GM10847 (cell line): ENCODE measurements around the gene NUDT16.

Source experiments
- POLR2A ChIP-seq: IDR thresholded peaks from 2 replicates; pipeline ENCODE4 v1.6.1; 2011; ENCODE audit not compliant: insufficient read length; ENCODE audit errors: extremely low read depth

Gene NUDT16

GRCh38 chr3:131381445-131382291 is at the start of gene NUDT16:
NUDT16 (plus strand) TSS chr3:131381774; CDS start chr3:131381805, 31 bp downstream.
- peak; percentile 84 for TF ChIP-seq POLR2A

GRCh38 chr3:131338948-131339640 is 42.5 kb upstream of the NUDT16 start:
- TF ChIP-seq POLR2A: no peak

- no peak for TF ChIP-seq POLR2A
These were observed 39.8 kb upstream of the NUDT16 start for GRCh38 chr3:131341761-131342160.

- TF ChIP-seq POLR2A: no peak
These were observed 32.7 kb upstream of the NUDT16 start for GRCh38 chr3:131348911-131349310.

- TF ChIP-seq POLR2A: no peak
These were observed 32.1 kb upstream of the NUDT16 start for GRCh38 chr3:131349454-131349853.

GRCh38 chr3:131349946-131350347 is 31.6 kb upstream of the NUDT16 start:
- TF ChIP-seq POLR2A: no peak

- TF ChIP-seq POLR2A: no peak
These were observed 31.1 kb upstream of the NUDT16 start for GRCh38 chr3:131350506-131350905.

GRCh38 chr3:131353016-131353877 is 28.3 kb upstream of the NUDT16 start:
- TF ChIP-seq POLR2A: no peak

GRCh38 chr3:131353986-131354385 is 27.6 kb upstream of the NUDT16 start:
- no peak for TF ChIP-seq POLR2A

GRCh38 chr3:131356006-131356595 is 25.5 kb upstream of the NUDT16 start:
- TF ChIP-seq POLR2A: no peak

- no peak for TF ChIP-seq POLR2A
These were observed 24.3 kb upstream of the NUDT16 start for GRCh38 chr3:131357275-131357674.

- no peak for TF ChIP-seq POLR2A
These were observed 21.3 kb upstream of the NUDT16 start for GRCh38 chr3:131360191-131360755.

GRCh38 chr3:131361464-131362421 is 19.8 kb upstream of the NUDT16 start:
- peak; percentile 33 for TF ChIP-seq POLR2A

- TF ChIP-seq POLR2A: no peak
These were observed 18.3 kb upstream of the NUDT16 start for GRCh38 chr3:131363275-131363674.
